ENCODE results near the gene FLACC1.

GRCh38 chr2:201404699-201405280, 47.6 kb upstream of the FLACC1 start:
- TF ChIP-seq, protein P1, sequence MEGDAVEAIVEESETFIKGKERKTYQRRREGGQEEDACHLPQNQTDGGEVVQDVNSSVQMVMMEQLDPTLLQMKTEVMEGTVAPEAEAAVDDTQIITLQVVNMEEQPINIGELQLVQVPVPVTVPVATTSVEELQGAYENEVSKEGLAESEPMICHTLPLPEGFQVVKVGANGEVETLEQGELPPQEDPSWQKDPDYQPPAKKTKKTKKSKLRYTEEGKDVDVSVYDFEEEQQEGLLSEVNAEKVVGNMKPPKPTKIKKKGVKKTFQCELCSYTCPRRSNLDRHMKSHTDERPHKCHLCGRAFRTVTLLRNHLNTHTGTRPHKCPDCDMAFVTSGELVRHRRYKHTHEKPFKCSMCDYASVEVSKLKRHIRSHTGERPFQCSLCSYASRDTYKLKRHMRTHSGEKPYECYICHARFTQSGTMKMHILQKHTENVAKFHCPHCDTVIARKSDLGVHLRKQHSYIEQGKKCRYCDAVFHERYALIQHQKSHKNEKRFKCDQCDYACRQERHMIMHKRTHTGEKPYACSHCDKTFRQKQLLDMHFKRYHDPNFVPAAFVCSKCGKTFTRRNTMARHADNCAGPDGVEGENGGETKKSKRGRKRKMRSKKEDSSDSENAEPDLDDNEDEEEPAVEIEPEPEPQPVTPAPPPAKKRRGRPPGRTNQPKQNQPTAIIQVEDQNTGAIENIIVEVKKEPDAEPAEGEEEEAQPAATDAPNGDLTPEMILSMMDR (conservative IDR thresholded peaks at IDR 0.05; ENCODE audit: low read depth in 2 of 2) = no peak
- TF ChIP-seq EZH2 (IDR thresholded peaks at IDR 0.05; ENCODE audit: low read depth, unreplicated experiment) (no peak), JUNB (IDR thresholded peaks at IDR 0.05; ENCODE audit: unreplicated experiment) (no peak), POLR2AphosphoS5 (IDR thresholded peaks at IDR 0.05; ENCODE audit: low read depth) (no peak), EZH2phosphoT487 (IDR thresholded peaks at IDR 0.05; ENCODE audit: unreplicated experiment) (no peak), ETS1 (IDR thresholded peaks at IDR 0.05) (no peak), REST (IDR thresholded peaks at IDR 0.05; ENCODE audit: unreplicated experiment) (no peak), ZNF462 (CRISPR knock-in tag; IDR thresholded peaks at IDR 0.05) (no peak), ZNF114 (CRISPR knock-in tag; IDR thresholded peaks at IDR 0.05) (no peak)
